GM12878 (cell line): ENCODE measurements around the gene ALG8. TPM values are rescaled to one million over a fixed set of nuclear protein-coding genes. Genes with fewer than 3 reads are reported as not detected.

Experiments
- ATF7 ChIP-seq: fragments of 450-650 bp; IDR thresholded peaks from 2 replicates; pipeline ENCODE4 v1.6.1; 2016; ENCODE audit warnings: low read depth, mild to moderate bottlenecking
- BMI1 ChIP-seq: fragments of 450-650 bp; IDR thresholded peaks from 2 replicates; pipeline ENCODE4 v1.6.1; 2016; ENCODE audit warnings: mild to moderate bottlenecking, moderate library complexity, borderline replicate concordance
- CBX5 ChIP-seq: sonication (generic); IDR thresholded peaks from 2 replicates; pipeline ENCODE4 v1.6.1; 2016; ENCODE audit warnings: low read depth, moderate library complexity, mild to moderate bottlenecking, inconsistent platforms
- EP300 ChIP-seq, 2 experiments: fragments of 150-350 bp in 1 of 2; IDR thresholded peaks; 2 replicates each; pipeline ENCODE4 v1.6.1; 2011 to 2012; ENCODE audit warnings: low read depth in 2 of 2, low read length in 2 of 2, borderline replicate concordance in 1 of 2, improper control_type of control experiment in 1 of 2, inconsistent platforms in 1 of 2; ENCODE audit not compliant: control insufficient read depth in 1 of 2
- HDAC2 ChIP-seq: fragments of 200-600 bp; sonication (generic); IDR thresholded peaks from 2 replicates; pipeline ENCODE4 v1.6.1; 2017
- HDAC6 ChIP-seq: fragments of 200-600 bp; sonication (generic); IDR thresholded peaks from one replicate; pipeline ENCODE4 v1.8.0; 2017; ENCODE audit warnings: antibody characterized with exemption; ENCODE audit not compliant: unreplicated experiment
- HDGF ChIP-seq: fragments of 450-650 bp; IDR thresholded peaks from 2 replicates; pipeline ENCODE4 v1.6.1; 2016; ENCODE audit warnings: antibody characterized with exemption
- IKZF2 ChIP-seq, 2 experiments: fragments of 450-650 bp; IDR thresholded peaks; 2 replicates each; pipeline ENCODE4 v1.6.1; 2017; ENCODE audit warnings: mild to moderate bottlenecking in 2 of 2, moderate library complexity in 2 of 2
- JUND ChIP-seq: IDR thresholded peaks from 2 replicates; pipeline ENCODE4 v1.6.1; 2012; ENCODE audit warnings: low read depth, mild to moderate bottlenecking, low read length, improper control_type of control experiment, moderate library complexity
- LARP7 ChIP-seq: fragments of 450-650 bp; IDR thresholded peaks from 2 replicates; pipeline ENCODE4 v1.6.1; 2017; ENCODE audit warnings: mild to moderate bottlenecking
- MYB ChIP-seq: fragments of 150-350 bp; IDR thresholded peaks from 2 replicates; pipeline ENCODE4 v1.6.1; 2014; ENCODE audit warnings: mild to moderate bottlenecking, low read depth, low read length, borderline replicate concordance
- SMC3 ChIP-seq: IDR thresholded peaks from 2 replicates; pipeline ENCODE4 v1.6.1; 2011; ENCODE audit warnings: low read length, improper control_type of control experiment, borderline replicate concordance
- SREBF1 ChIP-seq: IDR thresholded peaks from 2 replicates; pipeline ENCODE4 v1.6.1; 2012; ENCODE audit warnings: mild to moderate bottlenecking, low read length
- STAT3 ChIP-seq: IDR thresholded peaks from 2 replicates; pipeline ENCODE4 v1.6.1; 2011; ENCODE audit warnings: low read depth, low read length, improper control_type of control experiment
- TCF12 ChIP-seq: IDR thresholded peaks from 2 replicates; pipeline ENCODE4 v1.6.1; 2011; ENCODE audit warnings: low read depth, mild to moderate bottlenecking, low read length
- YBX1 ChIP-seq: fragments of 450-650 bp; IDR thresholded peaks from 2 replicates; pipeline ENCODE4 v1.6.1; 2016; ENCODE audit warnings: antibody characterized with exemption
- ZNF207 ChIP-seq: fragments of 450-650 bp; IDR thresholded peaks from 2 replicates; pipeline ENCODE4 v1.6.1; 2014; ENCODE audit warnings: antibody characterized with exemption, mild to moderate bottlenecking, borderline replicate concordance
- ZNF217 ChIP-seq: fragments of 450-650 bp; IDR thresholded peaks from 2 replicates; pipeline ENCODE4 v1.6.1; 2017; ENCODE audit warnings: antibody characterized with exemption, mild to moderate bottlenecking
- polyA plus RNA-seq, 11 experiments: library from polyadenylated mRNA; depleted of rRNA in 4 of 11; unstranded in 6 of 11; stranded (reverse) in 5 of 11; fragments of >200 nt; fragmentation: Nextera tagmentation in 4 of 11; fragmentation: Illumina TruSeq in 1 of 11; extraction: Ambion mirVana in 4 of 11; extraction: Trizol in 1 of 11; gene quantifications; 1 replicate in 1 of 11; 2 replicates in 10 of 11; pipeline versions ENCODE4 v1.2.1 to v1.2.3, GENCODE V29; 2011 to 2016; ENCODE audit warnings: inconsistent platforms in 2 of 11, missing spikeins in 2 of 11, low read depth in 1 of 11
- total RNA-seq, 4 experiments: library from RNA; depleted of rRNA in 3 of 4; stranded (reverse); fragments of >200 nt in 3 of 4; fragmentation: Illumina TruSeq in 1 of 4; extraction: Trizol in 1 of 4; gene quantifications; 2 replicates each; pipeline versions ENCODE4 v1.2.1 to v1.2.3, GENCODE V29; 2013 to 2021
- TF ChIP-seq, protein P1 (sequence below): fragments of 450-650 bp; IDR thresholded peaks from 2 replicates; pipeline ENCODE4 v1.6.1; 2017; ENCODE audit warnings: mild to moderate bottlenecking, moderate library complexity
- TF ChIP-seq, protein P2 (sequence below): IDR thresholded peaks from 2 replicates; pipeline ENCODE4 v1.6.1; 2011; ENCODE audit warnings: mild to moderate bottlenecking, low read depth, low read length, moderate library complexity; ENCODE audit not compliant: insufficient replicate concordance
- TF ChIP-seq, protein P3 (sequence below): IDR thresholded peaks from 2 replicates; pipeline ENCODE4 v1.6.1; 2012; ENCODE audit warnings: low read depth, low read length, improper control_type of control experiment
- TF ChIP-seq, protein P4 (sequence below): IDR thresholded peaks from 2 replicates; pipeline ENCODE4 v1.6.1; 2012; ENCODE audit warnings: mild to moderate bottlenecking, low read depth, low read length

The ALG8 gene
- total and polyA plus RNA-seq, 10 of the 15 experiments (the other 5 are each of a cell fraction or from before 2014, with no cell fraction given), result 45.7 to 105 (median 68.4) TPM

DNA sequence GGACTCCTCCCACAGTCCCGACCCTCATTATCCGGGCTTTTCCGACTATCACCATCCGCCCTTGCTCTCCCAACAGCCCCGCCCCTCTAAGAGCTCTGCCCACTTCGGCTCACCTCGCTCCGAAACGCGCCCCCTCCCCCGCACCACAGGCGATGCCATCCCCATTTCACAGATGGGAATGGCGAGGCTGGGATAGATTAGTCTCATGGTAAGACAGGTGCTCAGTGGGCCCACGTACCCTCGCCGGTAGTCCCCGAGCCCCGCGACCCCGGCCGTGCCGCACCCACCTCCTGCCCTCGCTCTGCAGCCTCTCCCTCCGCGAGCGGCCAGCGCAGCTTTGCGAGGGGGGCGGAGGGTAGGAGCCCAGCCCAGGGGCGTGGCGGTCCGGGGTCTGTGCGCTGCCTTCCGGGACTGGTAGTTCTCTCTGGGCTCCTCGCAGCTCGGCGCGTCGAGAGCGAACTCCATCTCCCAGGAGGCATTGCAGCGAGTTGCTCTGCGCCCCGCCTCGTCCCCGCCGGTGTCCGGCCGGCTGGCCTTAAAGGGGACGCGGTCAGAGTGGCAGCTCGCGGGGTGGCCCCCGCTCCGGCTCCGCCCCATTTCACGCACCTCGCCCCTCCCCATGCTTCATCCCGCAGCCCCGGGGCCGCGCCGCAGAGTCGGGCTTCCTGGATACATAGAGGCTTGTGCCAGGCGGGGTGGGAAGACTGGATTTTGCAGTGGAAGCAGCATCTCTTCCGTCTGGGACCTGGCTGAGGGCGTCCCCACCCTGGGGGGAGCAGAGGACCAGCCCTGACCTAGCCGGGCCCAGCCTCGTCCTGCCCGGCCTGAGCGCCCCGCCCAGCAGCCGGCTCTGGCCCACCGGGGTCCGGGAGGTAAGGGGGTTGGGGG lies 49.1 kb upstream of the ALG8 start, which contains the start of the genes KCTD21 and USP35 (continued):
- TF ChIP-seq LARP7 (peak; percentile 74), HDAC6 (peak; percentile 67), MYB (no peak), HDAC2 (no peak; the same call in 1 of the 2 replicates), ATF7 (no peak), ZNF217 (peak; percentile 98; the same call in 1 of the 2 replicates), STAT3 (no peak), HDGF (peak; percentile 72; the same call in 1 of the 2 replicates), ZNF207 (peak; percentile 81; the same call in 1 of the 2 replicates), IKZF2 (IDR thresholded peaks at IDR 0.05) (no peak), BMI1 (no peak), CBX5 (no peak), SMC3 (no peak), YBX1 (no peak), TCF12 (no peak), EP300 (IDR thresholded peaks at IDR 0.05; ENCODE audit: borderline replicate concordance in 1 of 2, control insufficient read depth in 1 of 2, low read depth in 2 of 2, low read length in 2 of 2) (no peak), SREBF1 (peak; percentile 76), JUND (no peak)
- TF ChIP-seq, protein P1, sequence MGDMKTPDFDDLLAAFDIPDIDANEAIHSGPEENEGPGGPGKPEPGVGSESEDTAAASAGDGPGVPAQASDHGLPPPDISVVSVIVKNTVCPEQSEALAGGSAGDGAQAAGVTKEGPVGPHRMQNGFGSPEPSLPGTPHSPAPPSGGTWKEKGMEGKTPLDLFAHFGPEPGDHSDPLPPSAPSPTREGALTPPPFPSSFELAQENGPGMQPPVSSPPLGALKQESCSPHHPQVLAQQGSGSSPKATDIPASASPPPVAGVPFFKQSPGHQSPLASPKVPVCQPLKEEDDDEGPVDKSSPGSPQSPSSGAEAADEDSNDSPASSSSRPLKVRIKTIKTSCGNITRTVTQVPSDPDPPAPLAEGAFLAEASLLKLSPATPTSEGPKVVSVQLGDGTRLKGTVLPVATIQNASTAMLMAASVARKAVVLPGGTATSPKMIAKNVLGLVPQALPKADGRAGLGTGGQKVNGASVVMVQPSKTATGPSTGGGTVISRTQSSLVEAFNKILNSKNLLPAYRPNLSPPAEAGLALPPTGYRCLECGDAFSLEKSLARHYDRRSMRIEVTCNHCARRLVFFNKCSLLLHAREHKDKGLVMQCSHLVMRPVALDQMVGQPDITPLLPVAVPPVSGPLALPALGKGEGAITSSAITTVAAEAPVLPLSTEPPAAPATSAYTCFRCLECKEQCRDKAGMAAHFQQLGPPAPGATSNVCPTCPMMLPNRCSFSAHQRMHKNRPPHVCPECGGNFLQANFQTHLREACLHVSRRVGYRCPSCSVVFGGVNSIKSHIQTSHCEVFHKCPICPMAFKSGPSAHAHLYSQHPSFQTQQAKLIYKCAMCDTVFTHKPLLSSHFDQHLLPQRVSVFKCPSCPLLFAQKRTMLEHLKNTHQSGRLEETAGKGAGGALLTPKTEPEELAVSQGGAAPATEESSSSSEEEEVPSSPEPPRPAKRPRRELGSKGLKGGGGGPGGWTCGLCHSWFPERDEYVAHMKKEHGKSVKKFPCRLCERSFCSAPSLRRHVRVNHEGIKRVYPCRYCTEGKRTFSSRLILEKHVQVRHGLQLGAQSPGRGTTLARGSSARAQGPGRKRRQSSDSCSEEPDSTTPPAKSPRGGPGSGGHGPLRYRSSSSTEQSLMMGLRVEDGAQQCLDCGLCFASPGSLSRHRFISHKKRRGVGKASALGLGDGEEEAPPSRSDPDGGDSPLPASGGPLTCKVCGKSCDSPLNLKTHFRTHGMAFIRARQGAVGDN, result no peak
- TF ChIP-seq, protein P2, sequence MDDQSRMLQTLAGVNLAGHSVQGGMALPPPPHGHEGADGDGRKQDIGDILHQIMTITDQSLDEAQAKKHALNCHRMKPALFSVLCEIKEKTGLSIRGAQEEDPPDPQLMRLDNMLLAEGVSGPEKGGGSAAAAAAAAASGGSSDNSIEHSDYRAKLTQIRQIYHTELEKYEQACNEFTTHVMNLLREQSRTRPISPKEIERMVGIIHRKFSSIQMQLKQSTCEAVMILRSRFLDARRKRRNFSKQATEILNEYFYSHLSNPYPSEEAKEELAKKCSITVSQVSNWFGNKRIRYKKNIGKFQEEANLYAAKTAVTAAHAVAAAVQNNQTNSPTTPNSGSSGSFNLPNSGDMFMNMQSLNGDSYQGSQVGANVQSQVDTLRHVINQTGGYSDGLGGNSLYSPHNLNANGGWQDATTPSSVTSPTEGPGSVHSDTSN, result peak; percentile 63
- TF ChIP-seq, protein P3, sequence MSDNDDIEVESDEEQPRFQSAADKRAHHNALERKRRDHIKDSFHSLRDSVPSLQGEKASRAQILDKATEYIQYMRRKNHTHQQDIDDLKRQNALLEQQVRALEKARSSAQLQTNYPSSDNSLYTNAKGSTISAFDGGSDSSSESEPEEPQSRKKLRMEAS, result peak; percentile 65; the same call in 1 of the 2 replicates
- TF ChIP-seq, protein P4, sequence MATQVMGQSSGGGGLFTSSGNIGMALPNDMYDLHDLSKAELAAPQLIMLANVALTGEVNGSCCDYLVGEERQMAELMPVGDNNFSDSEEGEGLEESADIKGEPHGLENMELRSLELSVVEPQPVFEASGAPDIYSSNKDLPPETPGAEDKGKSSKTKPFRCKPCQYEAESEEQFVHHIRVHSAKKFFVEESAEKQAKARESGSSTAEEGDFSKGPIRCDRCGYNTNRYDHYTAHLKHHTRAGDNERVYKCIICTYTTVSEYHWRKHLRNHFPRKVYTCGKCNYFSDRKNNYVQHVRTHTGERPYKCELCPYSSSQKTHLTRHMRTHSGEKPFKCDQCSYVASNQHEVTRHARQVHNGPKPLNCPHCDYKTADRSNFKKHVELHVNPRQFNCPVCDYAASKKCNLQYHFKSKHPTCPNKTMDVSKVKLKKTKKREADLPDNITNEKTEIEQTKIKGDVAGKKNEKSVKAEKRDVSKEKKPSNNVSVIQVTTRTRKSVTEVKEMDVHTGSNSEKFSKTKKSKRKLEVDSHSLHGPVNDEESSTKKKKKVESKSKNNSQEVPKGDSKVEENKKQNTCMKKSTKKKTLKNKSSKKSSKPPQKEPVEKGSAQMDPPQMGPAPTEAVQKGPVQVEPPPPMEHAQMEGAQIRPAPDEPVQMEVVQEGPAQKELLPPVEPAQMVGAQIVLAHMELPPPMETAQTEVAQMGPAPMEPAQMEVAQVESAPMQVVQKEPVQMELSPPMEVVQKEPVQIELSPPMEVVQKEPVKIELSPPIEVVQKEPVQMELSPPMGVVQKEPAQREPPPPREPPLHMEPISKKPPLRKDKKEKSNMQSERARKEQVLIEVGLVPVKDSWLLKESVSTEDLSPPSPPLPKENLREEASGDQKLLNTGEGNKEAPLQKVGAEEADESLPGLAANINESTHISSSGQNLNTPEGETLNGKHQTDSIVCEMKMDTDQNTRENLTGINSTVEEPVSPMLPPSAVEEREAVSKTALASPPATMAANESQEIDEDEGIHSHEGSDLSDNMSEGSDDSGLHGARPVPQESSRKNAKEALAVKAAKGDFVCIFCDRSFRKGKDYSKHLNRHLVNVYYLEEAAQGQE, result no peak
